ENCODE data around the gene SELENOO. TPM values are rescaled to one million over a fixed set of nuclear protein-coding genes. Genes with fewer than 3 reads are reported as not detected.

SELENOO gene
- total RNA-seq, 1 experiment from 2014 or later, result 21.9 TPM

DNA sequence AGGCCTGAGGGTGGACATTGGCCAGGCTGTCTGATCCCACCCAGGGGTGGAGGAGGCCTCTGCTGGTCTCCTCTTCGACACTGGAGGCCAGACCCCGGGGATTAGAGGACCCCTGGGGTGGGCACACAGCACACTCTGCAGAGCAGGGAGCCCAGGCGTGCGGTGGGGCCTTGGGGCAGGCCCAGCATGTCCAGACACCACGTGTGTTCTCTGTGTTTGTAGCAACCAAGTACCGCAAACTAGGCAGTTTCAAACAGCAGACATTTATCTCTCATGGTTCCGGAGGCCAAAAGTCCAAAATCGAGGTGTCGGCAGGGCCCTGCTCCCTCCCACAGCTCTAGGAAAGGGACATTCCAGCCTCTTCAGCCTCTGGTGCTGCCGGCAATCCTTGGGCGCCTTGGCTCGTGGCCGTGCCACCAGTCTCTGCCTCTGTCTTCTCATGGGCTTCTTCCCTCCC lies 28.8 kb upstream of the SELENOO start:
- intact Hi-C loops (cut with micrococcal nuclease), result no loop called here
- no peak overlapping the region for H3K27ac Mint-ChIP-seq (ENCODE audit: low read depth, unreplicated experiment)
- no TSS peak for BruUV-seq (replicated peaks)
- no peak for DNase-seq (ENCODE audit: unreplicated experiment)
- peaks cover 18% of the 10 kb centered on the region for H3K27me3 Mint-ChIP-seq (ENCODE audit: insufficient read depth, unreplicated experiment)
- ChIA-PET CTCF (interaction anchor here (0.6 kb wide), 1 partner anchor 179 kb away, joined by 4 read pairs; no protein-coding TSS in a partner anchor), POLR2A (no interaction called here)
- no peak for TF ChIP-seq CTCF (IDR thresholded peaks at IDR 0.05; ENCODE audit: unreplicated experiment)
- H3K9me3 Mint-ChIP-seq (ENCODE audit: unreplicated experiment), result no peaks in the 10 kb centered on the region
- no peaks in the 10 kb centered on the region for H3K4me1 Mint-ChIP-seq (ENCODE audit: insufficient read depth, unreplicated experiment)
- H3K4me3 Mint-ChIP-seq (ENCODE audit: unreplicated experiment), result peak overlapping the region; percentile 19
- H3K36me3 Mint-ChIP-seq (ENCODE audit: insufficient read depth, unreplicated experiment), result peaks cover 6% of the 10 kb centered on the region

DNA sequence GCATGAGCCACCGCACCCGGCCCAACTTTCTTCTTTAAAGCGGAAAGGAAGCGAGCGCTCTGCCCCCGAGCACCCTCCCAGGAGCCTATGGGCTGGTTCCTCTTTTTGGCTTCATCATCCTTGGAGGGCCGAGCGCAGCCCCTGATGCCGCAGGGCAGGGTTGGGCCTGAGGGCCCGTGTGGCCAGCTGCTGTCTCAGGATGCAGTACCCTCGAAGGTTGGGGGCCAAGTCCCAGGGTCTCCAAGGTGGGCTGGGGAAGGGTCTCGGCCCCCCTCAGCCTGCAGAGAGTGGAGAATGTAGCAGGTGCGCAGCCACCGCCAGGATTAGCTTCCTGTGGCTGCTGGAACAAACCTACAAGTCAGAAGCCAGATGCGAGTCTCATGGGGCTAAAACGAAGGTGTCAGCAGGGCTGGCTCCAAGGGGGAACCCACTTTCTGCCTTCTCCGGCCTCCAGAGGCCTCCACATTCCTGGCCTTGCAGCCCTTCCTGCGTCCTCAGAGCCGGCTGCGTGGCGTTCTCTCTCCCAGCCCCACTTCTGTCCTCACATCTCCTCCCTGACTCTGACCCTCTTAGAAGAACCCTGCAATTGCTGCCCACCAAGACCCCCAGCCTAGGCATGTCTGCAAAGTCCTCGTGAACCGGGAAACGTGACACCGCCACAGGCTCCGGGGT lies 27.4 kb upstream of the SELENOO start:
- no peak for DNase-seq (ENCODE audit: unreplicated experiment)
- no TSS peak for BruUV-seq (replicated peaks)
- ChIA-PET POLR2A (no interaction called here), CTCF (no interaction called here)
- Mint-ChIP-seq H3K9me3 (ENCODE audit: unreplicated experiment) (no peaks in the 10 kb centered on the region), H3K36me3 (ENCODE audit: insufficient read depth, unreplicated experiment) (peaks cover 6% of the 10 kb centered on the region), H3K27ac (ENCODE audit: low read depth, unreplicated experiment) (no peak overlapping the region), H3K4me3 (ENCODE audit: unreplicated experiment) (no peak overlapping the region), H3K4me1 (ENCODE audit: insufficient read depth, unreplicated experiment) (no peaks in the 10 kb centered on the region), H3K27me3 (ENCODE audit: insufficient read depth, unreplicated experiment) (peaks cover 9% of the 10 kb centered on the region)
- intact Hi-C loops (cut with micrococcal nuclease), result no loop called here
- no peak for TF ChIP-seq CTCF (IDR thresholded peaks at IDR 0.05; ENCODE audit: unreplicated experiment)

GRCh38 chr22:50173983-50174355 lies 26.8 kb upstream of the SELENOO start:
- no TSS peak for BruUV-seq (replicated peaks)
- H3K9me3 Mint-ChIP-seq (ENCODE audit: unreplicated experiment), result no peaks in the 10 kb centered on the region
- no peak for DNase-seq (ENCODE audit: unreplicated experiment)
- CTCF ChIA-PET, result no interaction called here
- no peak for TF ChIP-seq CTCF (IDR thresholded peaks at IDR 0.05; ENCODE audit: unreplicated experiment)
- peaks cover 4% of the 10 kb centered on the region for H3K27me3 Mint-ChIP-seq (ENCODE audit: insufficient read depth, unreplicated experiment)
- POLR2A ChIA-PET, result no interaction called here
- H3K4me3 Mint-ChIP-seq (ENCODE audit: unreplicated experiment), result no peak overlapping the region
- no peaks in the 10 kb centered on the region for H3K4me1 Mint-ChIP-seq (ENCODE audit: insufficient read depth, unreplicated experiment)
- H3K27ac Mint-ChIP-seq (ENCODE audit: low read depth, unreplicated experiment), result no peak overlapping the region
- H3K36me3 Mint-ChIP-seq (ENCODE audit: insufficient read depth, unreplicated experiment), result peaks cover 6% of the 10 kb centered on the region
- intact Hi-C loops (cut with micrococcal nuclease), result no loop called here

- no peaks in the 10 kb centered on the region for H3K9me3 Mint-ChIP-seq (ENCODE audit: unreplicated experiment)
- POLR2A ChIA-PET, result interaction anchor here (1.6 kb wide), 1 partner anchor 12 kb away, joined by 5 read pairs; no protein-coding TSS in a partner anchor
- H3K27me3 Mint-ChIP-seq (ENCODE audit: insufficient read depth, unreplicated experiment), result no peaks in the 10 kb centered on the region
- BruUV-seq (replicated peaks), result no TSS peak
- H3K4me1 Mint-ChIP-seq (ENCODE audit: insufficient read depth, unreplicated experiment), result no peaks in the 10 kb centered on the region
- H3K36me3 Mint-ChIP-seq (ENCODE audit: insufficient read depth, unreplicated experiment), result peaks cover 6% of the 10 kb centered on the region
- intact Hi-C loops (cut with micrococcal nuclease), result no loop called here
- DNase-seq (ENCODE audit: unreplicated experiment), result no peak
- TF ChIP-seq CTCF (IDR thresholded peaks at IDR 0.05; ENCODE audit: unreplicated experiment), result no peak
- CTCF ChIA-PET, result interaction anchor here (0.6 to 0.8 kb wide), 2 partner anchors 15 to 127 kb away, joined by 3 read pairs; no protein-coding TSS in a partner anchor
- no peak overlapping the region for H3K4me3 Mint-ChIP-seq (ENCODE audit: unreplicated experiment)
- no peak overlapping the region for H3K27ac Mint-ChIP-seq (ENCODE audit: low read depth, unreplicated experiment)
Measured at GRCh38 chr22:50174382-50175190, 26.2 kb upstream of the SELENOO start.
